Cardiac septum (tissue), 1 donor: ENCODE data around the gene SIGLEC14. TPM values are rescaled to one million over a fixed set of nuclear protein-coding genes. Genes with fewer than 3 reads are reported as not detected.
"Not testable (repeated sequence)": the region's sequence is repeated elsewhere in the genome, so short reads cannot be mapped to it uniquely, and the experiment has no call there.

Source experiments
- DNase-seq: peaks from one replicate; pipeline ENCODE4 v3.0.0-alpha.2; 2020; ENCODE audit warnings: low spot score
- intact Hi-C: fragments of 100-400 bp; cut with DNase I; formaldehyde crosslinking; loops from one replicate; pipeline ENCODE4 v1.14.0; 2022
- total RNA-seq: library from RNA; stranded (reverse); fragmentation: NEBNext Ultra II Directional; extraction: Animal tissue kit (Norgen Biotek cat#: 25700); gene quantifications from one replicate; pipeline ENCODE4 v1.2.1, GENCODE V29; 2021
- donor health status: DM: no; HTN: no; CAD: no.

SIGLEC14 gene
- total RNA-seq, 1 donor from 2014 or later = 1.2 TPM

DNA sequence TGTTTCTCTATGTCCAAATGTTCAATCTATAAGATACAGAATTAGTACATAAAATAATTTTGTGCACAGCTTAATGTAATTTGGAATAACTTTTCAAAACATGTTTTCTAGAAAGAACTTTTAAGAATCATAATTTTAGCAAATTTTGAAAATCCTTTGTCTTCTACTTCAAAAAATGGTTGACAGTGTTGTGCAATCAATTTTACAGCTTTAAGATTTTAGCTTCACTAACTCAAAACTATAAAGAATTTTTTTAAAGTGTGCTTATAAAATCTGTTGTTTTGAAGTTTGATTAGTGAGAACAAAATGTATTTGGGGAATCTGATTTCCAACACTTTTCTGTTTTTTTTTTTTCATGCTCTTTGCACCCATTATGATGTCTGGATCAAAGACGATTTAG, 33.8 kb upstream of the SIGLEC14 start:
- no peak for DNase-seq
- intact Hi-C loops = no loop called here

DNA sequence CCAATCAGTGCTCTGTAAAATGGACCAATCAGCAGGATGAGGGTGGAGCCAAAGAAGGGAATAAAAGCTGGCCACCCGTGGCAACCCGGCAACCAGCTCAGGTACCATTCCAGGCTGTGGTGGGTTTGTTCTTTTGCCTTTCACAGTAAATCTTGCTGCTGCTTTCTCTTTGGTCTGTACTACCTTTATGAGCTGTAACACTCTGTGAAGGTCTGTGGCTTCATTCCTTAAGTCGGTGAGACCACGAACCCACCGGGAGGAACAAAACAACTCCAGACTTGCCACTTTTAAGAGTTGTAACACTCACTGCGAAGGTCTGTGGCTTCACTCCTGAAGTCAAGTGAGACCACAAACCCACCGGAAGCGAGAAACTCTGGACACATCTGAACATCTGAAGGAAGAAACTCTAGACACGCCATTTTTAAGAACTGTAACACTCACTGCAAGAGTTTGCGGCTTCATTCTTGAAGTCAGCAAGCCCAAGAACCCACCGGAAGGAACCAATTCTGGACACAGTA, 30.0 kb upstream of the SIGLEC14 start:
- intact Hi-C loops = no loop called here
- DNase-seq = no peak

DNA sequence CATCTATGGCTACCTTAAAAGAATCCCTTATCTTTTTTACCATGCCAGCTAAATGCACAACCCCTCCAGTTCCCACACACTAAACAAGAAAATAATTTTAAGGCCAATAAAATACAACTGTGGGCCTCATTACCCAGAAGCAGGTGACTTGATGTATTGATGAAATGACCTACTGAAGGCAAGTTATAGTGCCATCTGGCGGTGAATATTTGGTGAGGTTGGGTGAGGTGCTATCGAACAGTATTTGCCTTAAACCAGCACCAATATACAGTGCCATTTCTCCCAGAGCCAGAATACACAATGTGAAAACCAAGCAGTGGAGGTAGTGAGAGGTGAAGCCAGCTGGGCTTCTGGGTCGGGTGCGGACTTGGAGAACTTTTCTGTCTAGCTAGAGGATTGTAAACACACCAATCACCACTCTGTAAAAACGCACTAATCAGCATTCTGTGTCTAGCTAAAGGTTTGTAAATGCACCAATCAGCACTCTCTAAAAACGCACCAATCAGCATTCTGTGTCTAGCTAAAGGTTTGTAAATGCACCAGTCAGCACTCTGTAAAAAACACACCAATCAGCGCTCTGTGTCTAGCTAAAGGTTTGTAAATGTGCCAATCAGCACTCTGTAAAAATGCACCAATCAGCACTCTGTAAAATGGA, 29.4 kb upstream of the SIGLEC14 start:
- DNase-seq, intact Hi-C loops: not testable (repeated sequence)

DNA sequence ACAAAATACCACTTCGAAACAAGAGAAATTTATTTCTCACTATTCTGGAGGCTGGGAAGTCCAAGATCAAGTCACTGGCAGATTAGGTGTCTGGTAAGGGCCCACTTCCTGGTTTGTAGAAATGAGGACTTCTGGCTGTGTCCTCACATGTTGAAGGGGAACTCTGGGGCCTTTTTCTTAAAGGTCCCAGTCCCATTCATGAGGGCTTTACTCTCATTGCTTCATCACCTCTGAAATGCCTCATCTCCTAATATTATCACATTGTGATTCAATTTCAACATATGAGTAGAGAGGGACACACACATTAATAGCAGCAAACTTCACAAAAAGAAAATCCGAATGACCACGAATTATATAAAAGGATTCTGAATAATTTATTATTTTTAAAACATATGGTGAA, 21.6 kb upstream of the SIGLEC14 start:
- intact Hi-C loops = no loop called here
- DNase-seq = no peak

DNA sequence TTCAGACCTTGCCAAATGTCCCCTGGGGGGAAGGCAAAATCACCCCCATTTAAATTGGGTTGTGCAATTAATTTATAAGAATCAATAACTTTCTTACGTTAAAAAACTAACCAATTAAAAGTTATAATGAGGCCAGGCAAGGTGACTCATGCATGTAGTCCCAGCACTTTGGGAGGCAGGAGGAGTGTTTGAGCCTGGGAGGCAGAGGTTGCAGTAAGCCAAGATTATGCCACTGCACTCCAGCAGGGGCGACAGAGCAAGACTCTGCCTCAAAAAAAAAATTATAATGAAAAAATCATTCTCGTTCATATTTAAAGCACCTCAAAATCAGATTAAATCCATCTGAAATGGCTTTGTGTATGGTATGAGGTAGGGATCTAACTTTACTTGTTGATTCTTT, 18.4 kb upstream of the SIGLEC14 start:
- intact Hi-C loops = no loop called here
- no peak for DNase-seq

DNA sequence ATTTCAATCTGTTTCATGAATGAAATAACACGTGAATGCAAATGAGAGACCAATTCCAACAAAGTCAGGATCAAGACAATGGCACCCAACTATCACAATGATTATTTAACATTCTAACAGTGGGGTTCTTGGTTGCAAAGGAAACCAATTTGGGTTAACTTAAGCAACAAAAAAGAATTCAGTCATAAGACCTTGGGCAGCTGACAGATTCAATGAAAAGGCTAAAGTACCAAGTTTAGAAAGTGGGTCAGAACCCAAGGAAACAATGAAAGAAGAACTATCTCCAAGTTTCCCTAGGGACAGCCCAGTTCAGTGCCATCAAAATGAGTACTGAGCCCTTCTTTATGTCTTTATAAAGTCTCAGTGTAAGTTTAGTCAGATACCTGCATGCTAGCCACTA, 17.5 kb upstream of the SIGLEC14 start:
- intact Hi-C loops = no loop called here
- no peak for DNase-seq

DNA sequence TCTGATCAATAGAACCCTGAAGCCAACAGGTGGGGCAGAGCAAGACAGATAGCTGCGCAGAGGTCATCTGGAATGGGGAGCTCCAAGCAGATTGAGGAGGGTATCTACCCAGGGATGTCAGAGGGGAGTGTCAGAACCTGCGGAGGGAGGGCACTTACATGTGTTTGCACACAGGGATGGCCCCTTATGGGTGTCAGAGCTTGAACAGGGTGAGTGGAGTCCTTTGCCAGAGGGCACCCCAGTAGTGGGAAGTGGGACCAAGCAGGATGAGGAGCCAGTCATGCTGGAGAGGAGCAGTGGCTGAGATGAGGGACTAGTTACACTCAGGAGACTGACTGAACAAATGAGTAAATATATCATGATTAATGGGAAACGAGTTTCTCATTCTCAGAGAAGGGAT, 17.0 kb upstream of the SIGLEC14 start:
- intact Hi-C loops = no loop called here

DNA sequence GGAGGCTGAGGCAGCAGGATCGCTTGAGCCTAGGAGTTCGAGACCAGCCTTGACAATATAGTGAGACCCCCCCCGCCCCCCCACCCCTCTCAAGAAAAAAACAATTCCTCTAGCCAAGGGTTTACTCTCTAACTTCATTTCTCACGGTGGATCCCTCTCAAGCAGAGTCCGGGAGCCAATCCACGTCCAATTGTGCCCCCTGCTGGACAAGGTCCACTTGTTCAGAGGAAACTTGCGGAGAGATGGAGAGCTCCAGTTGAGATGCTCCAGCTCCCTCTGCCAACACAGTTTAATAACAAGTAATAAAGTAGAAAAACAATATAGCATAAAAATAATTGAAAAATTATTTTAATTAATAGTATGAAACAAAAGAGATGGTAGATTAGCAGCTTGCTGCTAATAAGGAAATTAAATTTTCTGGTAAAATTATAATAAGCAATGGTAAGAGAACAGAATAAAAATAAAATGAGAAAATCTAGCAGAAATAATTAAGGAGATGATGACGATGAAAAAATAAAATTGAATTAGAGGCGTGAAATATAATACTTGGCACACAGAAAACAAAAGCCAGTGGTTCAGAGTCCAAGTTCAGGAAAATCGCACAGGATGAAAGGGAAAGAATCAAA, 14.5 kb upstream of the SIGLEC14 start:
- peak; percentile 88 for DNase-seq
- intact Hi-C loops = no loop called here

More for the DNA sequence above, 17.0 kb upstream of the SIGLEC14 start:
- DNase-seq = no peak

DNA sequence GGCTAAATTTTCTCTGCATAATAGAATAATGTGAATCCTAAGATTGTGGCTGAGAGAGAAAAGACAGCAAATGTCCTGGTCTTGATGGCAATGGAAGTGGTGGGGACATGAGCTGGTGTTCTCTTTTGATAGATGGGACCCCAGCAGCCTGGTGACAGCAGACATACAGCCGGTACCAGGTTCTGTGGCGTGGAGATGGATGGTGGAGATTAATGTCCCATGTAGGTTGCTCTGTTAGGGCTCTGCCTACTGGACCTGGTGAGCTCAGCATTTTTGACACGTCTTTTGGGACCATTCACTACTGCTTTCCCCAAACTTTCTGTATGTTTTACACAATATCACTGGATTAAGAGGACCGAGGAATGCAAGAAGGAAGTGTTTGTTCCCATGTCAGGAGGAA, 8.2 kb upstream of the SIGLEC14 start:
- intact Hi-C loops = no loop called here
- no peak for DNase-seq

DNA sequence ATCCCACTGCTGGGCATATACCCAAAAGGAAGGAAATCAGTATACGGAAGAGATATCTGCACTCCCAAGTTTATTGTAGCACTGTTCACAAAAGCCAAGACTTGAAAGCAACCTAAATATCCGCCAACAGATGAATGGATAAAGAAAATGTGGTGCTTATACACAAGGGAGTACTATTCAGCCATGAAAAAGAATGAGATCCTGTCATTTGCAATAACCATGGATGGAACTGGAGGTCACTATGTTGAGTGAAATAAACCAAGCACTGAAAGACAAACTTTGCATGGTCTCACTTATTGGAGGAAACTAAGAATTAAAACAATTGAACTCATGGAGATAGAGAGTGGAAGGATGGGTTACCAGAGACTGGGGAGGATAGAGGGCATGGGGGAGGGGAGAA, 6.5 kb upstream of the SIGLEC14 start:
- intact Hi-C loops = no loop called here

DNA sequence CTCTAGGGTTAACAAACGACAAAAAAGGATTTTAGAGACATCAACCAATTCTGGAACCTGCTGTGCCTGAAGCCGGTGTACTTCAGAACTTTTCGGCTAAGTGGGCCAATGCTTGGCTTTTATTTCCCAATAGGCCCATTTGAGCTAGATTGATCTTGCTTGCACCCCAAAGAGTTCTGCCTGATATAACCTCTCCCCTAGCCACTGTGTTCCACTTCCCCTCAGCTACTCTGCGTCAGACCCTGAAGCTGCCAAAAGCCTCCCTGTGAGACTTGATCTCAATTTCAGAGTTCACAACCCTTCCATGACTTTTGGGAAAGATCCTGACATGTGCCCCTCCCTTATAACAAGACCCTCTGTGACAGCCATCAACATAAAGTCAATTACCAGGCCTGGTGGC, 5.6 kb upstream of the SIGLEC14 start:
- no peak for DNase-seq
- intact Hi-C loops = no loop called here

More for the DNA sequence above, 6.5 kb upstream of the SIGLEC14 start:
- no peak for DNase-seq

DNA sequence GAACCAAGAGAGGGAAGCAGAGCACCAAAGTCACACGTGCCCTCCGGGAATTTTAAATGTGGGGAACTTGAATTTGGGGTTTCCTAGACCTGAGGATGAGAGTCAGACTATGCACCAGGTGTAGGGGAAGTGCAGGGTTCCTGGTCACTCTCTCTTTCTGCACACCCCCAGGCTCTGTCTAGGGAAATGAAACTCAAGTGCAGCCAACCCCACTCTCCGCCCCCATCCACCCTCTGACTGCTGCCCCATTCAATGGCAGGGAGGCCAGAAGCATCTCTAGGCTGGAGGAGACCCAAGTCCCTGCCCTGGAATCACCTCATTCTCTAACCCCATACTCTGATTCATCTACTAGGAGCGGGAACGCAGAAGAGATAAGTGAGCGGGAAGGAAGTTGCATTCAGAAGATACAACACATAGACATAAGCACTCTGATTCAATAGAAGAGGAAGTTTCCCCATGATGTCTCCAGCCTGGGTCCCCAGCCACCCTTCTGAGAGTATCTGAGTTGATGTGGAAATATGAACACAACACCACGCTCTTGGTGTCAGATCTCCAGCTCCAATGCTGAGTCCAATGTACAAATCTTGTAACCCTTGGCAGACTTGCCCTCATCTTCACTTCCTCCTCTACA, 4.7 kb upstream of the SIGLEC14 start:
- intact Hi-C loops = no loop called here
- DNase-seq = no peak

DNA sequence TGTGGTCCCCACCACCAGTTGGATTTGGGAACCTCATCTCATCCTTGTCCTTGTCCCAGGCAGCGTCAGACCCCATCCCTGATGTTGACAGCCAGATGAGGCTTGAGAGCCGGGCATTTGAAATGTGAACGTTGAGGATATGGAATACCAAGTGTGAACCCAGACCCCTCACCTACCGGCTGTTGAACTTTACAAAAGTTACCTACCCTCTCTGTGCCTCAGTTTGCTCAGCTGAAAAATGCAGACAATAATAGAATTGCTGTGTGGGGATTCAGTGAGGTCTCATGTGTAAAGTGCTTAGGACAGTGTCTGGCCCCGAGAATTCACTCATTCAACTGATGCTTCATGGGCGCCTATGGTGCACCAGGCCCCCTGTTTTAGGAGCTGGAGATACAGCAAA, 693 bp upstream of the SIGLEC14 start:
- no peak for DNase-seq
- intact Hi-C loops = no loop called here

DNA sequence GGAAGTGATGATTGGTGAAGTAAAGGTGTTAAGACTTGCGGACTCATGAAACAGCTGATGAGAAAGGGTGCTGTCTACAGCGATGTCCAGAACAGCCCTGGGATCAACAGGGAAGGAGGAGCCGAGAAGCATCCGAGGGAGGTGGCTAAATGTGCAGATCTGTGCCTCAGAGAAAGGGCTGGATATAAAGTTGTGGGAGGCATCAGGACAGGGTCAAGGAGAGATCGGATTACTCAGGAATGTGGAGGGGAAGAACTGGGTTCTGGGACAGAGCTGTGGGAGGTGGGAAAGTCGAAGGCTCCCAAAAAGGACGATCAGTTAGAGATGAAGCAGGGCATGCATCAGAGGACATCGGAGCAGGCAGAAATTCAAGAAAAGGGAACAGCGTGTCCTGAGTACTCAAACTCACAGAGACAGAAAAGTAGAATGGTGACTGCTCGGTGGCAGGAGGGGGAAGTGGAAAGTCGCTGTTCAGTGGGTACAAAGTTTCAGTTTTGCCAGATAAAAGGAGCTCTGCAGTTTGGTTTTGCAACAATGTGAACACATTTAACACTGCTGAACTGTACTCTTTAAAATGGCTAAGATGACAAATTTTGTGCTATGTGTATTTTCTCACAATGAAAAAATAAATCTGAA, 1.9 kb downstream of the SIGLEC14 start:
- intact Hi-C loops = no loop called here
- DNase-seq = no peak

DNA sequence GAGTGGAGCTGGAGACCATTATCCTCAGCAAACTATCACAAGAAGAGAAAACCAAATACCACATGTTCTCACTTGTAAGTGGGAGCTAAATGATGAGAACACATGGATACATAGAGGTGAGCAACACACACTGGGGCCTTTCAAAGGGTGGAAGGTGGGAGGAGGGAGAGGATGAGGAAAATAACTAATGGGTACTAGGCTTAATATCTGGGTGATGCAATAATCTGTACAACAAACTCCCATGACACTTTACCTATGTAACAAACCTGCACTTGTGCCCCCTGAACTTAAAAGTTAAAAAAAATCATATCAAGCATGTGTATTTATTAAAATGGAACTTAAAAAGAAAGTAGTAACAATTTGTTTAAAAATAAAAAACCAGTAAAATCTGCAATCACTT, 5.0 kb downstream of the SIGLEC14 start:
- intact Hi-C loops = no loop called here
- no peak for DNase-seq

DNA sequence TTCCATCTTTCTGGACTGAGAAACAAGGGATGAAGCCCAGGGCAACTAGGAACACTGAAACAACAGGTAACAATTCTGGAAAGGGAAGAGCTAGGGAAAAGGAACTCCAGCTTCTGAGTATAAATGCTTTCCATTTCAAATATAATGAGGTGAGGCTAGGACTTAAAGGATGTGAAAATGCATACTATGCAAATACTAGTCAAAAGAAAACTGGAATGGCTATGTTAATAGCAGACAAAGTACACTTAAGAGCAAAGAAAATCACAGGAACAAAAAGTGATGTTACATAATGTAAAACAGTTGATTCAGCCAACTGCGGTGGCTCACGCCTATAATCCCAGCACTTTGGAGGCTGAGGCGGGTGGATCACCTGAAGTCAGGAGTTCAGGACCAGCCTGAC, 6.2 kb downstream of the SIGLEC14 start:
- intact Hi-C loops = no loop called here
- no peak for DNase-seq

DNA sequence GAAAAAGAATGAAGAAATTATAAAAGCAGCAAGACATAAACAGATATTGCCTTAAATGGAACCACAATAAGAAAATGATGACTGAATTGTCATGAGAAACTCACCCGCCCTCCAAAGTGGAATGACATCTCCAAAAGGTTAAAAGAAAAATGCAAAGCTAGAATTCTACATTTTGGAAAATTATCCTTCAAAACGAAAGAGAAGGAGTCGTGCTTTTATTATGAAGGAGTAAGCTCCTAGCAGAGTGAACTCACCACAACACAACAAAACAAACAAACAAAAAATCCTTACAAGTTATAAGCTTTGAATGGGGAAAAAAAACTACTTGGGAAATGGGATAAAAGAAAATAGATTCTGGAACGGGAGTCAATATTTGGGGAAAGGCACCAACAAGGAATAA, 6.7 kb downstream of the SIGLEC14 start:
- DNase-seq = no peak

DNA sequence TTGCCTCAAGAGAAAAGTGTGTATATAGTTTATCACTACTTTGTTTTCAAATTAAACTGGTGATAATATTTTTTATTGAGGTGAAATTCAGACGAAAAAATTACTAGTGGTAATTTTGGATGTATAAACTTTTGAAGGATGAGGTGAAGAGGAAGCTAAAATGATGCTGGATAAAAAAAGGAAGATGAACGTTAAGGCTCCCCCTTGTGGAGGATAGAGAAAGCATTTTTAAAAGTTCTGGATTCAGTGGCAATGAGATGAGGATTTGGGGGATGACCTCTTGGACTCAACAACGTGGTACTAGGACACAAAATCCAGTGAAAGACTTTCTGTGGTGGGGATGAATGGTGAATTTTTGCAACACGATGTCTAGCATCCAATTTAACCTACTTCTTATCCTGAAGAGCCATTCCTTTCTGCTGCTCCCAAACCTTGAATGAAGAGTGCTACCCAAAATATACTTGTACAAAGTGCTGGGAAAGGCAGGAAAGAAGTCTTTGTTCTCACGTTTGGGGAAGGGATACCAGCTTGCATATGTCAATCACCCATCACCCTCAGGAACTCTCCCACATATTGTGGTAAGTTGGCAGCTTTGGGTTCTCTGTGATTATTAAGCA, 9.2 kb downstream of the SIGLEC14 start:
- no peak for DNase-seq
- intact Hi-C loops = no loop called here

More for the DNA sequence above, 6.7 kb downstream of the SIGLEC14 start:
- intact Hi-C loops = no loop called here

DNA sequence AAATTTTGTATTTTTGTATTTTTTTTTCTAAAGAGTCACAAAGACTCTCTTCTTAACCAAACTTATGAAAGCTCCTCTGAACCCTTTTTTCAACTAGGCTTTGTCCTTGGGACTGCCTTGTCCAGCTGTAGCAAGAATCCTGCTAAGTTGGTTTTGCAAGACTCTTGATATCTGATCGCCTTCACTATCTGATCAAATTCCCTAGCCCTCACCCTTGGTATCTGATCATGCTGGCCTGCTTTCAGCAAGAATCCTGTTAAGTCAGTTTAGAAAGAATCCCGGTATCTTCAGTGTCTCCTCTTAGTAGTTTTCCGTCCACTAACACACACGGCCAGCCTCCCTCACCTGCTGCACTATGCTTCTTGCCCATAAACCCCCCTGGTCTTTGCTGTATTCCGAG, 14.5 kb downstream of the SIGLEC14 start:
- DNase-seq = no peak
- intact Hi-C loops = no loop called here

DNA sequence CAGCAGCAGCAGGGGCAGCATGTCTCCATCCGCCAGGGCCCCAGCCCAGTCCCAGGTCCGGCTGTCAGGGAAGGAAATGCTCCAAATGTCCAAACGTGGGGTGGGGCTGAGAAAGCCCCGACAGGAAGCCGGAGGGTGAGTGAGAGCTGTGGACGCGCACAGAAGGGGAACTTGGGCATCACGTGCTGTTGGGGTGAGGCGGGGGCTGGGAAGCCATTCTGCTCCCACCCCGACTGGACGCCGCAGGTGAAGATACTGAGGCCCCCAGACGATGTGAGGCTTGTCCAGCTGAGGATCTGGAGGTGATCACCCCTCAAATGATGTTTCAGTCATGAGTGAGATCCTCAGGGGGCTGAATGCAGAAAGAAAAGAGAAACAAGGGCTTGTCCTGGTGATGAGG, 16.3 kb downstream of the SIGLEC14 start, which contains the start of gene SIGLEC5:
Gene SIGLEC5 (minus strand): TSS at position 87 of the 400 bp plus-strand sequence. CDS start 66 bp downstream, at position 21.
- intact Hi-C loops = not testable (repeated sequence)
- peak; percentile 90 for DNase-seq
